Activated naive CD4-positive, alpha-beta T cell treated with anti-CD3 and anti-CD28 coated beads, Interleukin-2, amount 10 ng/mL, durations not matched to agents 7 days and 5 days (primary cell): Measurements from ENCODE around the gene TBX1.

Source experiments
- CTCF ChIA-PET: fragments of 350-600 bp; sonication (Branson Sonifier 250); formaldehyde crosslinking; loops from one replicate; lab custom pipeline; 2021; ENCODE audit warnings: antibody characterized with exemption; lab: Charles Lee
- DNase-seq: peaks from one replicate; pipeline ENCODE4 v3.0.0-alpha.2; 2020
- H3K27ac Mint-ChIP-seq: one replicate; pipeline ENCODE4 v1.8.0; 2021; ENCODE audit warnings: mild to moderate bottlenecking, moderate library complexity, mixed read lengths
- H3K27me3 Mint-ChIP-seq: one replicate; pipeline ENCODE4 v1.8.0; 2021; ENCODE audit warnings: mild to moderate bottlenecking, mixed read lengths
- H3K36me3 Mint-ChIP-seq: one replicate; pipeline ENCODE4 v1.8.0; 2021; ENCODE audit warnings: mixed read lengths
- H3K4me1 Mint-ChIP-seq: one replicate; pipeline ENCODE4 v1.8.0; 2021; ENCODE audit warnings: mixed read lengths
- H3K4me3 Mint-ChIP-seq: one replicate; pipeline ENCODE4 v1.8.0; 2021; ENCODE audit warnings: mild to moderate bottlenecking, moderate library complexity, mixed read lengths
- H3K9me3 Mint-ChIP-seq: one replicate; pipeline ENCODE4 v1.8.0; 2021; ENCODE audit warnings: mixed read lengths

Gene TBX1

GRCh38 chr22:19738664-19739447 lies 21.7 kb upstream of the TBX1 start:
- H3K27ac Mint-ChIP-seq: no peak overlapping the region
- CTCF ChIA-PET: interaction anchor here (2.3 kb wide), 1 partner anchor 9 kb away, joined by 9 read pairs; no protein-coding TSS in a partner anchor
- DNase-seq: no peak
- no peaks in the 10 kb centered on the region for H3K9me3 Mint-ChIP-seq
- no peaks in the 10 kb centered on the region for H3K4me1 Mint-ChIP-seq
- H3K27me3 Mint-ChIP-seq: peaks cover 6% of the 10 kb centered on the region
- H3K36me3 Mint-ChIP-seq: no peaks in the 10 kb centered on the region
- H3K4me3 Mint-ChIP-seq: no peak overlapping the region

- H3K27ac Mint-ChIP-seq: no peak overlapping the region
- no peaks in the 10 kb centered on the region for H3K9me3 Mint-ChIP-seq
- no peaks in the 10 kb centered on the region for H3K36me3 Mint-ChIP-seq
- no peaks in the 10 kb centered on the region for H3K4me1 Mint-ChIP-seq
- H3K4me3 Mint-ChIP-seq: no peak overlapping the region
- H3K27me3 Mint-ChIP-seq: peaks cover 6% of the 10 kb centered on the region
- DNase-seq: no peak
- CTCF ChIA-PET: interaction anchor here (2.3 kb wide), 1 partner anchor 9 kb away, joined by 9 read pairs; no protein-coding TSS in a partner anchor
Measured at GRCh38 chr22:19739448-19739895, 21.1 kb upstream of the TBX1 start.

- CTCF ChIA-PET: interaction anchor here (2.3 kb wide), 1 partner anchor 10 kb away, joined by 9 read pairs; no protein-coding TSS in a partner anchor
Measured at GRCh38 chr22:19739911-19740449, 20.6 kb upstream of the TBX1 start.

GRCh38 chr22:19740586-19740985 lies 20.0 kb upstream of the TBX1 start:
- H3K27ac Mint-ChIP-seq: no peak overlapping the region
- H3K27me3 Mint-ChIP-seq: no peaks in the 10 kb centered on the region
- no peaks in the 10 kb centered on the region for H3K4me1 Mint-ChIP-seq
- no peak overlapping the region for H3K4me3 Mint-ChIP-seq
- DNase-seq: no peak
- H3K36me3 Mint-ChIP-seq: no peaks in the 10 kb centered on the region
- H3K9me3 Mint-ChIP-seq: no peaks in the 10 kb centered on the region
- CTCF ChIA-PET: interaction anchor here (1.4 to 2.3 kb wide), 2 partner anchors 8 to 10 kb away, joined by 3 to 9 read pairs; no protein-coding TSS in a partner anchor

More at GRCh38 chr22:19739911-19740449, 20.6 kb upstream of the TBX1 start:
- Mint-ChIP-seq H3K4me3 (no peak overlapping the region), H3K36me3 (no peaks in the 10 kb centered on the region), H3K9me3 (no peaks in the 10 kb centered on the region), H3K4me1 (no peaks in the 10 kb centered on the region), H3K27me3 (peaks cover under 1% of the 10 kb centered on the region), H3K27ac (no peak overlapping the region)
- no peak for DNase-seq

GRCh38 chr22:19741053-19741452 lies 19.5 kb upstream of the TBX1 start:
- no peak overlapping the region for H3K4me3 Mint-ChIP-seq
- no peaks in the 10 kb centered on the region for H3K9me3 Mint-ChIP-seq
- H3K27me3 Mint-ChIP-seq: no peaks in the 10 kb centered on the region
- no peaks in the 10 kb centered on the region for H3K36me3 Mint-ChIP-seq
- H3K4me1 Mint-ChIP-seq: no peaks in the 10 kb centered on the region
- no peak overlapping the region for H3K27ac Mint-ChIP-seq
- DNase-seq: no peak
- CTCF ChIA-PET: interaction anchor here (1.4 to 2.3 kb wide), 2 partner anchors 8 to 11 kb away, joined by 3 to 9 read pairs; no protein-coding TSS in a partner anchor

- H3K27me3 Mint-ChIP-seq: no peaks in the 10 kb centered on the region
- no peak overlapping the region for H3K4me3 Mint-ChIP-seq
Measured at GRCh38 chr22:19742160-19743066, 18.2 kb upstream of the TBX1 start.

GRCh38 chr22:19743081-19743480 lies 17.5 kb upstream of the TBX1 start:
- DNase-seq: no peak
- Mint-ChIP-seq H3K36me3 (no peaks in the 10 kb centered on the region), H3K4me3 (no peak overlapping the region), H3K27ac (no peak overlapping the region), H3K9me3 (no peaks in the 10 kb centered on the region), H3K4me1 (no peaks in the 10 kb centered on the region), H3K27me3 (no peaks in the 10 kb centered on the region)
- CTCF ChIA-PET: no interaction called here

More at GRCh38 chr22:19742160-19743066, 18.2 kb upstream of the TBX1 start:
- no peaks in the 10 kb centered on the region for H3K4me1 Mint-ChIP-seq
- CTCF ChIA-PET: interaction anchor here (0.7 to 1.1 kb wide), 3 partner anchors 12 to 168 kb away, joined by 3 to 4 read pairs (median 4); no protein-coding TSS in a partner anchor
- no peaks in the 10 kb centered on the region for H3K9me3 Mint-ChIP-seq
- no peak for DNase-seq
- H3K36me3 Mint-ChIP-seq: no peaks in the 10 kb centered on the region
- no peak overlapping the region for H3K27ac Mint-ChIP-seq

GRCh38 chr22:19743651-19744050 lies 16.9 kb upstream of the TBX1 start:
- CTCF ChIA-PET: no interaction called here
- no peaks in the 10 kb centered on the region for H3K27me3 Mint-ChIP-seq
- H3K9me3 Mint-ChIP-seq: no peaks in the 10 kb centered on the region
- no peaks in the 10 kb centered on the region for H3K4me1 Mint-ChIP-seq
- DNase-seq: no peak
- H3K36me3 Mint-ChIP-seq: no peaks in the 10 kb centered on the region
- no peak overlapping the region for H3K4me3 Mint-ChIP-seq
- H3K27ac Mint-ChIP-seq: no peak overlapping the region

- H3K36me3 Mint-ChIP-seq: no peaks in the 10 kb centered on the region
- CTCF ChIA-PET: interaction anchor here (1.7 kb wide), 1 partner anchor 165 kb away, joined by 6 read pairs; no protein-coding TSS in a partner anchor
- H3K27me3 Mint-ChIP-seq: peaks cover 8% of the 10 kb centered on the region
- no peak overlapping the region for H3K27ac Mint-ChIP-seq
- H3K4me1 Mint-ChIP-seq: no peaks in the 10 kb centered on the region
- no peaks in the 10 kb centered on the region for H3K9me3 Mint-ChIP-seq
- no peak overlapping the region for H3K4me3 Mint-ChIP-seq
- no peak for DNase-seq
Measured at GRCh38 chr22:19744350-19745006, 16.1 kb upstream of the TBX1 start.

- H3K9me3 Mint-ChIP-seq: no peaks in the 10 kb centered on the region
- H3K4me3 Mint-ChIP-seq: no peak overlapping the region
- DNase-seq: no peak
- H3K4me1 Mint-ChIP-seq: no peaks in the 10 kb centered on the region
- no peaks in the 10 kb centered on the region for H3K36me3 Mint-ChIP-seq
- CTCF ChIA-PET: interaction anchor here (1.7 kb wide), 2 partner anchors 16 to 165 kb away, joined by 6 to 8 read pairs; no protein-coding TSS in a partner anchor
- no peak overlapping the region for H3K27ac Mint-ChIP-seq
- H3K27me3 Mint-ChIP-seq: peaks cover 8% of the 10 kb centered on the region
Measured at GRCh38 chr22:19745155-19746101, 15.2 kb upstream of the TBX1 start.

- Mint-ChIP-seq H3K27me3 (peaks cover 16% of the 10 kb centered on the region), H3K9me3 (no peaks in the 10 kb centered on the region), H3K4me1 (no peaks in the 10 kb centered on the region), H3K27ac (no peak overlapping the region), H3K36me3 (no peaks in the 10 kb centered on the region), H3K4me3 (no peak overlapping the region)
- CTCF ChIA-PET: interaction anchor here (1.0 to 1.7 kb wide), 2 partner anchors 16 to 17 kb away, joined by 3 to 8 read pairs; no protein-coding TSS in a partner anchor
- DNase-seq: no peak
Measured at GRCh38 chr22:19746726-19747125, 13.9 kb upstream of the TBX1 start.

- peaks cover 24% of the 10 kb centered on the region for H3K27me3 Mint-ChIP-seq
- CTCF ChIA-PET: interaction anchor here (1.0 kb wide), 1 partner anchor 17 kb away, joined by 3 read pairs; no protein-coding TSS in a partner anchor
- no peak overlapping the region for H3K27ac Mint-ChIP-seq
- H3K9me3 Mint-ChIP-seq: no peaks in the 10 kb centered on the region
- H3K36me3 Mint-ChIP-seq: no peaks in the 10 kb centered on the region
- no peak for DNase-seq
- H3K4me3 Mint-ChIP-seq: no peak overlapping the region
- H3K4me1 Mint-ChIP-seq: no peaks in the 10 kb centered on the region
Measured at GRCh38 chr22:19747551-19747950, 13.0 kb upstream of the TBX1 start.
